H9 (cell line): ENCODE measurements around the gene FAM83C. TPM values are rescaled to one million over a fixed set of nuclear protein-coding genes. Genes with fewer than 3 reads are reported as not detected.

Experiments used
- DNase-seq: peaks from one replicate; pipeline ENCODE4 v3.0.0-alpha.2; 2017
- H2AFZ ChIP-seq: one replicate; pipeline ENCODE4 v1.6.1; 2013; ENCODE audit warnings: mild to moderate bottlenecking, low read length, control low read depth, moderate library complexity
- H2AK5ac ChIP-seq: 2 replicates; pipeline ENCODE4 v1.6.1; 2013; ENCODE audit warnings: low read length, control low read depth, mixed read lengths; ENCODE audit not compliant: insufficient read length
- H2BK120ac ChIP-seq: one replicate; pipeline ENCODE4 v1.6.1; 2013; ENCODE audit warnings: low read depth, mild to moderate bottlenecking, low read length, control low read depth, inconsistent platforms; ENCODE audit not compliant: poor library complexity, severe bottlenecking
- H2BK12ac ChIP-seq: 2 replicates; pipeline ENCODE4 v1.6.1; 2013; ENCODE audit warnings: low read length, control low read depth, mixed read lengths, low read depth; ENCODE audit not compliant: insufficient read length
- H2BK15ac ChIP-seq: 2 replicates; pipeline ENCODE4 v1.6.1; 2013; ENCODE audit warnings: low read depth, low read length, control low read depth
- H2BK20ac ChIP-seq: one replicate; pipeline ENCODE4 v1.6.1; 2013; ENCODE audit warnings: low read depth, mild to moderate bottlenecking, low read length, control low read depth, inconsistent platforms; ENCODE audit not compliant: poor library complexity, severe bottlenecking
- H2BK5ac ChIP-seq: 2 replicates; pipeline ENCODE4 v1.6.1; 2013; ENCODE audit warnings: low read length, control low read depth, mixed read lengths; ENCODE audit not compliant: insufficient read length
- H3K14ac ChIP-seq: 2 replicates; pipeline ENCODE4 v1.6.1; 2013; ENCODE audit warnings: low read length, control low read depth; ENCODE audit not compliant: insufficient read depth
- H3K18ac ChIP-seq: 2 replicates; pipeline ENCODE4 v1.6.1; 2013; ENCODE audit warnings: low read depth, mild to moderate bottlenecking, mixed read lengths, low read length, control low read depth; ENCODE audit not compliant: insufficient read length
- H3K23ac ChIP-seq: 2 replicates; pipeline ENCODE4 v1.6.1; 2013; ENCODE audit warnings: low read length, control low read depth, mixed read lengths, low read depth; ENCODE audit not compliant: insufficient read length
- H3K23me2 ChIP-seq: 2 replicates; pipeline ENCODE4 v1.6.1; 2013; ENCODE audit warnings: low read depth, mild to moderate bottlenecking, mixed read lengths, low read length, control low read depth; ENCODE audit not compliant: insufficient read length, poor library complexity, severe bottlenecking
- H3K27ac ChIP-seq: 2 replicates; pipeline ENCODE4 v1.5.1; 2013; ENCODE audit warnings: low read length, control low read depth, mixed read lengths, low read depth; ENCODE audit not compliant: insufficient read length
- H3K27me3 ChIP-seq: 2 replicates; pipeline ENCODE4 v1.6.1; 2013; ENCODE audit warnings: low read length, control low read depth, inconsistent platforms; ENCODE audit not compliant: insufficient read depth
- H3K4ac ChIP-seq: 2 replicates; pipeline ENCODE4 v1.6.1; 2013; ENCODE audit warnings: low read depth, mild to moderate bottlenecking, control low read depth, inconsistent platforms, low read length, moderate library complexity
- H3K4me1 ChIP-seq: 2 replicates; pipeline ENCODE4 v1.6.1; 2013; ENCODE audit warnings: low read length, control low read depth, inconsistent platforms; ENCODE audit not compliant: insufficient read depth
- H3K4me2 ChIP-seq: 2 replicates; pipeline ENCODE4 v1.6.1; 2013; ENCODE audit warnings: low read length, control low read depth, mixed read lengths; ENCODE audit not compliant: insufficient read length, insufficient read depth
- H3K56ac ChIP-seq: 2 replicates; pipeline ENCODE4 v1.6.1; 2013; ENCODE audit warnings: low read depth, mild to moderate bottlenecking, mixed read lengths, low read length, control low read depth; ENCODE audit not compliant: insufficient read length
- H3K79me1 ChIP-seq: 2 replicates; pipeline ENCODE4 v1.6.1; 2013; ENCODE audit warnings: low read depth, mild to moderate bottlenecking, moderate library complexity, low read length, control low read depth, inconsistent platforms; ENCODE audit not compliant: insufficient read depth, poor library complexity, severe bottlenecking
- H3K79me2 ChIP-seq: 2 replicates; pipeline ENCODE4 v1.6.1; 2013; ENCODE audit warnings: low read length, control low read depth, inconsistent platforms; ENCODE audit not compliant: insufficient read depth
- H3K9ac ChIP-seq: 2 replicates; pipeline ENCODE4 v1.6.1; 2013; ENCODE audit warnings: low read length, control low read depth, mixed read lengths; ENCODE audit not compliant: insufficient read length; ENCODE audit errors: extremely low read depth
- H3K9me3 ChIP-seq: one replicate; pipeline ENCODE4 v1.6.1; 2013; ENCODE audit warnings: low read depth, low read length, inconsistent platforms; ENCODE audit not compliant: control insufficient read depth
- H3T11ph ChIP-seq: one replicate; pipeline ENCODE4 v1.6.1; 2013; ENCODE audit warnings: mild to moderate bottlenecking, low read length, control low read depth, inconsistent platforms
- H4K20me1 ChIP-seq: one replicate; pipeline ENCODE4 v1.6.1; 2013; ENCODE audit not compliant: control insufficient read depth, insufficient read length, insufficient read depth
- H4K5ac ChIP-seq: 2 replicates; pipeline ENCODE4 v1.6.1; 2013; ENCODE audit warnings: low read depth, mild to moderate bottlenecking, mixed read lengths, low read length, control low read depth; ENCODE audit not compliant: insufficient read length
- H4K8ac ChIP-seq: replicated peaks from 2 replicates; pipeline ENCODE4 v1.6.1; 2013; ENCODE audit warnings: low read length, control low read depth, mixed read lengths, low read depth; ENCODE audit not compliant: insufficient read length
- H4K91ac ChIP-seq: 2 replicates; pipeline ENCODE4 v1.6.1; 2013; ENCODE audit warnings: low read depth, mild to moderate bottlenecking, moderate library complexity, mixed read lengths, low read length, control low read depth; ENCODE audit not compliant: insufficient read length
- H3K27ac Mint-ChIP-seq, 3 experiments: 2 replicates in 2 of 3; 3 replicates in 1 of 3; pipeline ENCODE4 v1.8.0; 2020 to 2021; ENCODE audit warnings: mixed read lengths in 3 of 3, mild to moderate bottlenecking in 1 of 3, moderate library complexity in 1 of 3
- H3K27me3 Mint-ChIP-seq: 2 replicates; pipeline ENCODE4 v1.8.0; 2021; ENCODE audit warnings: low read depth, mild to moderate bottlenecking, moderate library complexity, mixed read lengths
- H3K36me3 Mint-ChIP-seq, 3 experiments: 2 replicates in 2 of 3; 3 replicates in 1 of 3; pipeline ENCODE4 v1.8.0; 2020 to 2021; ENCODE audit warnings: low read depth in 3 of 3, mixed read lengths in 3 of 3; ENCODE audit not compliant: insufficient read depth in 1 of 3
- H3K4me1 Mint-ChIP-seq, 2 experiments: 2 replicates each; pipeline ENCODE4 v1.8.0; 2020; ENCODE audit warnings: mixed read lengths in 2 of 2
- H3K4me3 Mint-ChIP-seq, 2 experiments: 2 replicates in 1 of 2; 3 replicates in 1 of 2; pipeline ENCODE4 v1.8.0; 2020 to 2021; ENCODE audit warnings: mild to moderate bottlenecking in 2 of 2, mixed read lengths in 2 of 2, moderate library complexity in 1 of 2
- H3K9me3 Mint-ChIP-seq, 2 experiments: 2 replicates in 1 of 2; 3 replicates in 1 of 2; pipeline ENCODE4 v1.8.0; 2020; ENCODE audit warnings: mild to moderate bottlenecking in 2 of 2, mixed read lengths in 2 of 2, moderate library complexity in 1 of 2
- WGBS: extraction: QIAGEN DNeasy Blood & Tissue Kit; methylation state at CpG from one replicate; pipeline ENCODE4 v1.1.7; 2013; ENCODE audit warnings: missing lambda C conversion rate, low lambda C conversion rate, mixed read lengths; ENCODE audit not compliant: insufficient read length; ENCODE audit errors: extremely low coverage; 5-methylcytosine and 5-hydroxymethylcytosine counted together
- total RNA-seq: library from RNA; stranded (reverse); gene quantifications from 2 replicates; pipeline ENCODE4 v1.2.1, GENCODE V29; 2021
- TF ChIP-seq, protein P1 (sequence below): fragments of 200-600 bp; sonication (generic); conservative IDR thresholded peaks from 3 replicates; pipeline ENCODE4 v1.8.0; 2021; ENCODE audit warnings: antibody characterized with exemption, mild to moderate bottlenecking

The FAM83C gene
- total RNA-seq, 1 experiment from 2014 or later = not detected

- H2BK120ac ChIP-seq = no peak overlapping the region
- H3K4me1 Mint-ChIP-seq = peaks cover 19 to 29% of the 10 kb centered on the region in 2 experiments
- no peak overlapping the region for H4K8ac ChIP-seq
- no peaks in the 10 kb centered on the region; the same call in 1 of the 2 replicates for H3K4me1 ChIP-seq
- no peaks in the 10 kb centered on the region for H3K79me2 ChIP-seq
- WGBS = no CpG with 5 or more reads among the region's 12 CpGs
- H3K79me1 ChIP-seq = no peaks in the 10 kb centered on the region
- H3K9me3 ChIP-seq = no peaks in the 10 kb centered on the region
- H2BK5ac ChIP-seq = no peak overlapping the region
- H3K4ac ChIP-seq = no peak overlapping the region
- peaks cover 21 to 54% (median 48%) of the 10 kb centered on the region in 3 experiments; a peak in 6 of 7 replicates for H3K36me3 Mint-ChIP-seq
- no peak overlapping the region for H4K5ac ChIP-seq
- no peaks in the 10 kb centered on the region; the same call in 1 of the 2 replicates for H3K27me3 Mint-ChIP-seq
- H3K14ac ChIP-seq = no peak overlapping the region; the same call in 1 of the 2 replicates
- no peaks in the 10 kb centered on the region for H4K20me1 ChIP-seq
- no peaks in the 10 kb centered on the region; a peak in 2 of 5 replicates for H3K9me3 Mint-ChIP-seq
- no peak overlapping the region for H3T11ph ChIP-seq
- H4K91ac ChIP-seq = no peak overlapping the region
- no peak overlapping the region for H2AFZ ChIP-seq
- no peak overlapping the region for H3K4me2 ChIP-seq
- no peak overlapping the region for H3K9ac ChIP-seq
- no peak overlapping the region for H3K27ac ChIP-seq
- DNase-seq = no peak
- H3K56ac ChIP-seq = no peak overlapping the region
- no peak overlapping the region for H3K18ac ChIP-seq
- H3K4me3 Mint-ChIP-seq = peak overlapping the region in 1 of 2 experiments; percentile 90; a peak in 2 of 5 replicates
- H3K23ac ChIP-seq = no peak overlapping the region
- no peak overlapping the region for H2BK15ac ChIP-seq
- no peak overlapping the region for H2AK5ac ChIP-seq
- peak overlapping the region in 1 of 3 experiments; percentile 84; a peak in 2 of 7 replicates for H3K27ac Mint-ChIP-seq
- no peaks in the 10 kb centered on the region for H3K27me3 ChIP-seq
- no peak overlapping the region for H2BK20ac ChIP-seq
- peaks cover 7% of the 10 kb centered on the region for H3K23me2 ChIP-seq
- TF ChIP-seq, protein P1, sequence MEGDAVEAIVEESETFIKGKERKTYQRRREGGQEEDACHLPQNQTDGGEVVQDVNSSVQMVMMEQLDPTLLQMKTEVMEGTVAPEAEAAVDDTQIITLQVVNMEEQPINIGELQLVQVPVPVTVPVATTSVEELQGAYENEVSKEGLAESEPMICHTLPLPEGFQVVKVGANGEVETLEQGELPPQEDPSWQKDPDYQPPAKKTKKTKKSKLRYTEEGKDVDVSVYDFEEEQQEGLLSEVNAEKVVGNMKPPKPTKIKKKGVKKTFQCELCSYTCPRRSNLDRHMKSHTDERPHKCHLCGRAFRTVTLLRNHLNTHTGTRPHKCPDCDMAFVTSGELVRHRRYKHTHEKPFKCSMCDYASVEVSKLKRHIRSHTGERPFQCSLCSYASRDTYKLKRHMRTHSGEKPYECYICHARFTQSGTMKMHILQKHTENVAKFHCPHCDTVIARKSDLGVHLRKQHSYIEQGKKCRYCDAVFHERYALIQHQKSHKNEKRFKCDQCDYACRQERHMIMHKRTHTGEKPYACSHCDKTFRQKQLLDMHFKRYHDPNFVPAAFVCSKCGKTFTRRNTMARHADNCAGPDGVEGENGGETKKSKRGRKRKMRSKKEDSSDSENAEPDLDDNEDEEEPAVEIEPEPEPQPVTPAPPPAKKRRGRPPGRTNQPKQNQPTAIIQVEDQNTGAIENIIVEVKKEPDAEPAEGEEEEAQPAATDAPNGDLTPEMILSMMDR = no peak
- H2BK12ac ChIP-seq = no peak overlapping the region
These were observed 16.4 kb downstream of the FAM83C start for GRCh38 chr20:35275741-35276251.
